Trophoblast cell (in vitro differentiated cells and primary cell): ENCODE data around the gene SF3A2.

Experiments
- DNase-seq, 2 donors: peaks; one replicate each; pipeline ENCODE4 v3.0.0-alpha.2; 2016
- H2AFZ ChIP-seq: 2 replicates; pipeline ENCODE4 v1.6.1; 2013; ENCODE audit warnings: low read length, moderate library complexity, mild to moderate bottlenecking; ENCODE audit not compliant: insufficient read depth, poor library complexity
- H2AK5ac ChIP-seq: 2 replicates; pipeline ENCODE4 v1.6.1; 2013; ENCODE audit warnings: mild to moderate bottlenecking, low read length
- H2BK120ac ChIP-seq: 2 replicates; pipeline ENCODE4 v1.6.1; 2013; ENCODE audit warnings: low read length, mild to moderate bottlenecking, moderate library complexity; ENCODE audit not compliant: insufficient read depth, poor library complexity
- H2BK12ac ChIP-seq: 2 replicates; pipeline ENCODE4 v1.6.1; 2013; ENCODE audit warnings: mild to moderate bottlenecking, low read length, moderate library complexity
- H2BK5ac ChIP-seq: 2 replicates; pipeline ENCODE4 v1.6.1; 2013; ENCODE audit warnings: low read length, low read depth, moderate library complexity, mild to moderate bottlenecking; ENCODE audit not compliant: poor library complexity
- H3K14ac ChIP-seq: 2 replicates; pipeline ENCODE4 v1.6.1; 2013; ENCODE audit warnings: mild to moderate bottlenecking, low read length
- H3K18ac ChIP-seq: 2 replicates; pipeline ENCODE4 v1.6.1; 2013; ENCODE audit warnings: mild to moderate bottlenecking, low read length
- H3K23ac ChIP-seq: 2 replicates; pipeline ENCODE4 v1.6.1; 2013; ENCODE audit warnings: low read length
- H3K27ac ChIP-seq: 2 replicates; pipeline ENCODE4 v1.5.1; 2013; ENCODE audit warnings: low read depth, mild to moderate bottlenecking, inconsistent platforms, low read length, moderate library complexity
- H3K27me3 ChIP-seq: 2 replicates; pipeline ENCODE4 v1.6.1; 2013; ENCODE audit warnings: inconsistent platforms, mild to moderate bottlenecking, low read length, moderate library complexity; ENCODE audit not compliant: insufficient read depth
- H3K36me3 ChIP-seq, 2 experiments: 1 replicate in 1 of 2; 2 replicates in 1 of 2; pipeline ENCODE4 v1.6.1; 2013; ENCODE audit warnings: low read length in 2 of 2, mild to moderate bottlenecking in 2 of 2, moderate library complexity in 1 of 2; ENCODE audit not compliant: insufficient read depth in 2 of 2, control insufficient read depth in 1 of 2
- H3K4ac ChIP-seq: 2 replicates; pipeline ENCODE4 v1.6.1; 2013; ENCODE audit warnings: low read depth, mild to moderate bottlenecking, low read length, moderate library complexity
- H3K4me1 ChIP-seq, 2 experiments: 1 replicate in 1 of 2; 2 replicates in 1 of 2; pipeline ENCODE4 v1.6.1; 2013; ENCODE audit warnings: low read length in 2 of 2, mild to moderate bottlenecking in 2 of 2, moderate library complexity in 1 of 2; ENCODE audit not compliant: insufficient read depth in 2 of 2, control insufficient read depth in 1 of 2
- H3K4me2 ChIP-seq: 2 replicates; pipeline ENCODE4 v1.6.1; 2013; ENCODE audit warnings: inconsistent platforms, mild to moderate bottlenecking, low read length, moderate library complexity
- H3K4me3 ChIP-seq: 2 replicates; pipeline ENCODE4 v1.5.1; 2013; ENCODE audit warnings: mild to moderate bottlenecking, low read depth, low read length, inconsistent platforms
- H3K79me1 ChIP-seq: one replicate; pipeline ENCODE4 v1.6.1; 2013; ENCODE audit warnings: low read length
- H3K79me2 ChIP-seq: 2 replicates; pipeline ENCODE4 v1.6.1; 2013; ENCODE audit warnings: low read length, mild to moderate bottlenecking; ENCODE audit not compliant: control insufficient read depth, insufficient read depth, poor library complexity
- H3K9ac ChIP-seq: 2 replicates; pipeline ENCODE4 v1.6.1; 2013; ENCODE audit warnings: mild to moderate bottlenecking, low read length
- H3K9me3 ChIP-seq: 2 replicates; pipeline ENCODE4 v1.6.1; 2013; ENCODE audit warnings: low read depth, mild to moderate bottlenecking, control low read depth, inconsistent platforms, low read length; ENCODE audit not compliant: insufficient read depth
- H4K12ac ChIP-seq: 2 replicates; pipeline ENCODE4 v1.6.1; 2013; ENCODE audit warnings: low read depth, mild to moderate bottlenecking, low read length, moderate library complexity
- H4K8ac ChIP-seq: 2 replicates; pipeline ENCODE4 v1.6.1; 2013; ENCODE audit warnings: low read depth, mild to moderate bottlenecking, low read length, moderate library complexity
- H4K91ac ChIP-seq: one replicate; pipeline ENCODE4 v1.6.1; 2013; ENCODE audit warnings: low read depth, mild to moderate bottlenecking, low read length, moderate library complexity
- WGBS: extraction: QIAGEN DNeasy Blood & Tissue Kit; methylation state at CpG from one replicate; pipeline ENCODE4 v1.1.7; 2013; ENCODE audit warnings: missing lambda C conversion rate; ENCODE audit not compliant: insufficient read length, insufficient coverage; ENCODE audit errors: extremely low coverage; 5-methylcytosine and 5-hydroxymethylcytosine counted together

SF3A2 gene

GRCh38 chr19:2225415-2226050 is 11.1 kb upstream of the SF3A2 start:
- no CpG with 5 or more reads among the region's 32 CpGs for WGBS
- H2BK12ac ChIP-seq = no peak overlapping the region
- H3K4me1 ChIP-seq = no peaks in the 10 kb centered on the region
- no peak for DNase-seq
- H3K4ac ChIP-seq = no peak overlapping the region
- H3K79me1 ChIP-seq = no peaks in the 10 kb centered on the region
- no peak overlapping the region for H3K18ac ChIP-seq
- no peak overlapping the region for H3K4me2 ChIP-seq
- peaks cover 75 to 81% of the 10 kb centered on the region in 2 experiments for H3K36me3 ChIP-seq
- H2BK120ac ChIP-seq = no peak overlapping the region
- no peak overlapping the region for H3K14ac ChIP-seq
- no peak overlapping the region for H4K91ac ChIP-seq
- no peak overlapping the region for H2AFZ ChIP-seq
- H2BK5ac ChIP-seq = no peak overlapping the region
- H3K79me2 ChIP-seq = no peaks in the 10 kb centered on the region
- H3K27me3 ChIP-seq = no peaks in the 10 kb centered on the region
- no peak overlapping the region for H4K8ac ChIP-seq
- H3K27ac ChIP-seq = no peak overlapping the region
- H3K9me3 ChIP-seq = peaks cover 5% of the 10 kb centered on the region
- no peak overlapping the region for H4K12ac ChIP-seq
- no peak overlapping the region for H3K9ac ChIP-seq
- H2AK5ac ChIP-seq = no peak overlapping the region
- no peak overlapping the region for H3K23ac ChIP-seq
- no peak overlapping the region for H3K4me3 ChIP-seq

GRCh38 chr19:2226051-2226839 is 10.4 kb upstream of the SF3A2 start:
- Histone ChIP-seq H3K79me2 (no peaks in the 10 kb centered on the region), H2AFZ (no peak overlapping the region), H3K4me2 (no peak overlapping the region), H3K4me1 (no peaks in the 10 kb centered on the region), H3K4me3 (no peak overlapping the region), H3K79me1 (no peaks in the 10 kb centered on the region), H4K91ac (no peak overlapping the region), H2BK120ac (no peak overlapping the region), H4K12ac (no peak overlapping the region), H2AK5ac (no peak overlapping the region), H4K8ac (no peak overlapping the region), H3K9me3 (peaks cover 5% of the 10 kb centered on the region), H2BK5ac (no peak overlapping the region), H2BK12ac (no peak overlapping the region), H3K27me3 (no peaks in the 10 kb centered on the region), H3K18ac (no peak overlapping the region), H3K27ac (no peak overlapping the region), H3K14ac (no peak overlapping the region), H3K9ac (no peak overlapping the region), H3K36me3 (peaks cover 77 to 81% of the 10 kb centered on the region in 2 experiments), H3K4ac (no peak overlapping the region), H3K23ac (no peak overlapping the region)
- no peak for DNase-seq
- no CpG with 5 or more reads among the region's 59 CpGs for whole genome bisulfite sequencing

GRCh38 chr19:2226840-2227360 is 9.7 kb upstream of the SF3A2 start:
- H3K4me1 ChIP-seq = no peaks in the 10 kb centered on the region
- peaks cover 77 to 83% of the 10 kb centered on the region in 2 experiments for H3K36me3 ChIP-seq
- H2BK120ac ChIP-seq = no peak overlapping the region
- no peak overlapping the region for H3K18ac ChIP-seq
- H2BK5ac ChIP-seq = no peak overlapping the region
- no peak for DNase-seq
- H3K23ac ChIP-seq = no peak overlapping the region
- no peak overlapping the region for H2AFZ ChIP-seq
- no peaks in the 10 kb centered on the region for H3K79me2 ChIP-seq
- H3K27me3 ChIP-seq = no peaks in the 10 kb centered on the region
- H3K4me2 ChIP-seq = no peak overlapping the region
- no peak overlapping the region for H3K27ac ChIP-seq
- no peak overlapping the region for H2BK12ac ChIP-seq
- no peak overlapping the region for H3K9ac ChIP-seq
- H3K4ac ChIP-seq = no peak overlapping the region
- H3K14ac ChIP-seq = no peak overlapping the region
- H4K8ac ChIP-seq = no peak overlapping the region
- no peak overlapping the region for H4K91ac ChIP-seq
- no peak overlapping the region for H3K4me3 ChIP-seq
- no CpG with 5 or more reads among the region's 53 CpGs for WGBS
- peaks cover 5% of the 10 kb centered on the region for H3K9me3 ChIP-seq
- H3K79me1 ChIP-seq = no peaks in the 10 kb centered on the region
- H4K12ac ChIP-seq = no peak overlapping the region
- no peak overlapping the region for H2AK5ac ChIP-seq

- WGBS = no CpG with 5 or more reads among the region's 67 CpGs
- Histone ChIP-seq H3K14ac (no peak overlapping the region), H2BK12ac (no peak overlapping the region), H4K91ac (no peak overlapping the region), H3K36me3 (peaks cover 76 to 82% of the 10 kb centered on the region in 2 experiments), H3K4me3 (no peak overlapping the region), H3K79me2 (no peaks in the 10 kb centered on the region), H3K27ac (no peak overlapping the region), H3K79me1 (no peaks in the 10 kb centered on the region), H3K4me1 (no peaks in the 10 kb centered on the region), H4K12ac (no peak overlapping the region), H3K27me3 (no peaks in the 10 kb centered on the region), H3K9me3 (peaks cover 5% of the 10 kb centered on the region), H2BK5ac (no peak overlapping the region), H2AK5ac (no peak overlapping the region), H4K8ac (no peak overlapping the region), H3K4ac (no peak overlapping the region), H3K9ac (no peak overlapping the region), H2AFZ (no peak overlapping the region), H2BK120ac (no peak overlapping the region), H3K18ac (no peak overlapping the region), H3K23ac (no peak overlapping the region), H3K4me2 (no peak overlapping the region)
- DNase-seq = no peak
Observed at GRCh38 chr19:2227415-2228156, 9.0 kb upstream of the SF3A2 start.
